SJSA1 (cell line): ENCODE data around the gene MIEF2. TPM values are rescaled to one million over a fixed set of nuclear protein-coding genes. Genes with fewer than 3 reads are reported as not detected.

Experiments used
- DNase-seq, 2 experiments: peaks; one replicate each; pipeline ENCODE4 v3.0.0-alpha.2; 2015 to 2020; ENCODE audit warnings: low spot score in 2 of 2, low read depth in 1 of 2
- H3K27ac ChIP-seq: fragments of 250-450 bp; sonication (Bioruptor Pico); 2 replicates; pipeline ENCODE4 v1.5.1; 2020; ENCODE audit warnings: mild to moderate bottlenecking, moderate library complexity
- H3K27me3 ChIP-seq: fragments of 250-450 bp; sonication (Bioruptor Pico); replicated peaks from 2 replicates; pipeline ENCODE4 v1.5.1; 2020; ENCODE audit warnings: mild to moderate bottlenecking, moderate library complexity
- H3K36me3 ChIP-seq: fragments of 250-450 bp; sonication (Bioruptor Pico); 2 replicates; pipeline ENCODE4 v1.5.1; 2020; ENCODE audit warnings: mild to moderate bottlenecking
- H3K4me1 ChIP-seq: fragments of 250-450 bp; sonication (Bioruptor Pico); replicated peaks from 2 replicates; pipeline ENCODE4 v1.6.1; 2021; ENCODE audit warnings: mild to moderate bottlenecking
- H3K4me3 ChIP-seq: fragments of 250-450 bp; sonication (Bioruptor Pico); 2 replicates; pipeline ENCODE4 v1.5.1; 2020; ENCODE audit warnings: mild to moderate bottlenecking
- H3K9me3 ChIP-seq: fragments of 250-450 bp; sonication (Bioruptor Pico); replicated peaks from 2 replicates; pipeline ENCODE4 v1.5.1; 2020; ENCODE audit warnings: mild to moderate bottlenecking
- total RNA-seq: library from RNA; depleted of rRNA; stranded (reverse); fragments of >200 nt; shearing (Covaris generic); gene quantifications from 2 replicates; pipeline ENCODE4 v1.2.3, GENCODE V29; 2014; rRNA removed

Gene MIEF2
- total RNA-seq, 1 experiment from 2014 or later = 5.3 TPM

GRCh38 chr17:18314731-18315561 lies 54.5 kb downstream of the MIEF2 start, which contains the start of the genes SMCR8 and TOP3A:
TSS of gene SMCR8 (plus strand) at chr17:18315293. CDS start at chr17:18315790, 497 bp downstream.
TSS of gene TOP3A (minus strand) at chr17:18314994. CDS start at chr17:18314778, 216 bp downstream.
- H3K9me3 ChIP-seq = no peaks in the 10 kb centered on the region
- DNase-seq = peak; percentile 89 to 98
- H3K4me1 ChIP-seq = peaks cover 21% of the 10 kb centered on the region
- peak within 1 kb of the TSS; percentile 64 for H3K4me3 ChIP-seq
- H3K27me3 ChIP-seq = no peaks in the 10 kb centered on the region
- H3K27ac ChIP-seq = peak within 1 kb of the TSS; percentile 48
- H3K36me3 ChIP-seq = peaks cover 79% of the 10 kb centered on the region

GRCh38 chr17:18315562-18315922 lies 55.1 kb downstream of the MIEF2 start:
- peaks cover 21% of the 10 kb centered on the region for H3K4me1 ChIP-seq
- H3K27me3 ChIP-seq = no peaks in the 10 kb centered on the region
- peak overlapping the region; percentile 48 for H3K27ac ChIP-seq
- no peak for DNase-seq
- H3K4me3 ChIP-seq = peak overlapping the region; percentile 64
- no peaks in the 10 kb centered on the region for H3K9me3 ChIP-seq
- H3K36me3 ChIP-seq = peaks cover 80% of the 10 kb centered on the region

DNA sequence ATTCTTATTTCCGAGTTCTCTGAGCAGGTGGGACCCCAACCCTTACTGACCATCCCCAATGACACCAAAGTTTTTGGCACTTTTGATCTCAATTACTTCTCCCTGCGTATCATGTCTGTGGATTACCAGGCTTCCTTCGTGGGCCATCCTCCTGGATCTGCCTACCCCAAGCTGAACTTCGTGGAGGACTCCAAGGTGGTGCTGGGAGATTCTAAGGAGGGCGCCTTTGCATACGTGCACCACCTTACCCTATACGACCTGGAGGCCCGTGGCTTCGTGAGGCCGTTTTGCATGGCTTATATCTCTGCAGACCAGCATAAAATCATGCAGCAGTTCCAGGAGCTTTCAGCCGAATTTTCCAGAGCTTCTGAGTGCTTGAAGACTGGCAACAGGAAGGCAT lies 55.5 kb downstream of the MIEF2 start:
- peaks cover 79% of the 10 kb centered on the region for H3K36me3 ChIP-seq
- peak overlapping the region; percentile 64 for H3K4me3 ChIP-seq
- no peak for DNase-seq
- no peaks in the 10 kb centered on the region for H3K9me3 ChIP-seq
- peaks cover 21% of the 10 kb centered on the region for H3K4me1 ChIP-seq
- H3K27me3 ChIP-seq = no peaks in the 10 kb centered on the region
- H3K27ac ChIP-seq = no peak overlapping the region

Other genes starting within 250 kb of the MIEF2 start
- 17.8 and 44.4 TPM in 2 replicates for gene ATPAF2, start 221.5 kb upstream of the MIEF2 start, total RNA-seq
- 2.0 and 4.4 TPM in 2 replicates for gene GID4, start 221.3 kb upstream of the MIEF2 start, total RNA-seq
- gene DRG2, start 172.7 kb upstream of the MIEF2 start, total RNA-seq = 31.2 and 58.1 TPM in 2 replicates
- not detected in 2 replicates for gene MYO15A, start 151.9 kb upstream of the MIEF2 start, total RNA-seq
- 52.3 and 61.3 TPM in 2 replicates for gene ALKBH5, start 76.8 kb upstream of the MIEF2 start, total RNA-seq
- 15.9 and 19.3 TPM in 2 replicates for gene LLGL1, start 35.0 kb upstream of the MIEF2 start, total RNA-seq
- 115 TPM in 2 replicates for gene FLII, start 1.9 kb upstream of the MIEF2 start, total RNA-seq
- 38.4 and 80.2 TPM in 2 replicates for gene TOP3A, start 54.3 kb downstream of the MIEF2 start, total RNA-seq
- 6.0 and 12.1 TPM in 2 replicates for gene SMCR8, start 54.6 kb downstream of the MIEF2 start, total RNA-seq
- 20.4 and 23.0 TPM in 2 replicates for gene SHMT1, start 102.9 kb downstream of the MIEF2 start, total RNA-seq
- gene EVPLL, start 117.1 kb downstream of the MIEF2 start, total RNA-seq = not detected in 2 replicates
- gene LGALS9C, start 216.1 kb downstream of the MIEF2 start, total RNA-seq = not detected in 2 replicates